SKM-1 (cell line): ENCODE data around the gene BBX.

Experiments
- DNase-seq: peaks from one replicate; lab custom pipeline; 2025; ENCODE audit not compliant: unreplicated experiment; lab: John Stamatoyannopoulos, UW

The BBX gene

DNA sequence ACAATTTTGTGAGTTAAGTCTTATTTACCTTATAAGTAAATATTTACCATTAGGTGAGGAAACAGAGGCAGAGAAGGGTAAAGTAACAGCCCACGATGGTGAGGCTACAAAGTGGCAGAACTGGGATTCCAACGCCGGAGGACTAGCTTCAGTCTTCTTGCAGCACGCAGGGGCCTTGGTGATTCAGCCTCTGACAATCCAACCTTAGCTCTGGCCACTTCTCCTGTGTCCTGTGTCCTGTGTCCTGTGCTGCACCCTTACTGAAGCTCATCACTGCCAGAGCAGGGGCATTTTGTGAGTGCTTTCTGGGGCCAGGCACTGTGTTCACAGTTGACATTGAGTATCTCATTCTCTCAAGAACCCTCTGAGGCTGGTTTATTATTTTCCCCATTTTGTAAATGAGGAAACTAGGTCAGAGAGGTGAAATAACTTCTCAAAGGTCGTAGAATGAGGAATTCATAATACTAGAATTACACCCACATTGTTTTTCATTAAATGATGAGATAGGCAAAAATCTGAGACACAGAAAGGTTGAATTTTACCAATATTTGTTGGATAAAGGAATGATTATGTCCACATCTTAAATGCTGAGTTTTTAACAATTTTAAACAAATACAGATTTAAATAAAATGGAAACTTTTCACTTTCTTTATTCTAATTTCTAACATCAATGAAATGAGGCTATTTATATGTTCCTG is 215.9 kb downstream of the BBX start:
- DNase-seq, result no peak

DNA sequence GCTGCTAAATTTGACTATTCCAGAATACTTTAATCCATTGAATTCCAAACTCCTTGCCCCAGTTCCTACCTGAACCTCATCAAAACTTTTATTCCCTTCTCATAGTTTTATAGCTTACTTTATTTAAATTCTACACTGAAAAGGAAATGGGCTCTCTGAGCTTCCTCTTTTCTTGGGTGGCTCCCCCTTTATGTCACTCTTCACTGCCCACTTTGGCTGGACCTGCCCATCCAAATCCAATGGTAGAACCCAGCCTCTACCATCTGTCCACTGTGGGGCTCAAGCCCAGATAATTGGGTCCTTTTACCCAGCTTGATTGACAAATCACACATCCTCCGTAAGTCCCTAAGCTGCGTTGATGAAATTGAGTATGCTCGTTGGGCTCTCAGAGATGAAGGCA is 216.5 kb downstream of the BBX start:
- no peak for DNase-seq

- no peak for DNase-seq
Observed at GRCh38 chr3:107740992-107741896, 218.5 kb downstream of the BBX start.

DNA sequence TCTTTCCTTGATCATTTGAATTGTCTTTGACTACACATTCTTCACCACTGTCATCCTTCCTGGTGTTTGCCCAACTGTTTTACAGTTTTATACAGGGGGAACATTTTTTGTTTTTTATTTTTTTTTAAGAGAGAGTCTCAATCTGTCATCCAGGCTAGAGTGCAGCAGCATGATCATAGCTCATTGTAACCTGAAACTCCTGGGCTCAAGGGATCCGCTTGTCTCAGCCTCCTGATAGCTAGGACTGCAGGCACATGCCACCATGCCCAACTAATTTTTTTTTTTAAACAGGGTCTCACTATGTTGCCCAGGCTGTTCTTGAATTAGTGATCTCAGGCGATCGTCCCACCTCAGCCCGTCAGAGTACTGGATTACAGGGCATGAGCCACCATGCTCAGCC is 222.6 kb downstream of the BBX start:
- DNase-seq, result no peak

DNA sequence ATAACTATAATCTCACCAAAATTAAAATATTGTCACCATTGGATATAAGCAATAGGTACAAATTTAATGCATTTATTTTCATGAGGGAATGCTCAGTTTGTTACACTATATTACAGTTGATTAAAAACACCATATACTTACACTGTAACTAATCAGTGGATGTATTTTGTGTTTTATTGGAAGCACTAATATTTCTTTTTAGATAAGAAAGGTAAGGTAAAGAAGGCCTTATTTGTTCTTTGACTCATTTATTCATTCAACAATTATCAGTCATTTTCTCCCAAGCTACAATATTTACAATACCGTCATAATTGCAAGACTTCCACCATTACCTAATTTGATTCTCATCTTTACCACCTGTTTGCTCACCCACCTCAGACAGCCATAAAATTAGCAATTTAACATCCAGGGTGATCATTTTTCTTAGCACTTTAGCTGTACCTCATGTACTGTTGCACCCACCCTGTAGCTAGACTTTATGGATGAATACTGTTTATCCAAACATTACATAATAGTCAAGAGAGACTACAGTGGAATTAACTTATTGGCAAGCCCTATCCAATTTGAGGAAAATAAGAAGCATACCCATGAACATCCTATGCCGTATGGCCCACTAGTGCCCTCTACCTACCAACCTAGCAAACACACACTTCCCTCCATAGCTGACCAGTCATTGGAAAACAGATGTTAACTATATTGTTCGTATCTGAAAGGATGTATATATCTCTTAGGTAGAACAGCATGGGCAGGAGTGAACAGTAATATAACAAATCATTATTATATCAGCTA is 229.6 kb downstream of the BBX start:
- no peak for DNase-seq

DNA sequence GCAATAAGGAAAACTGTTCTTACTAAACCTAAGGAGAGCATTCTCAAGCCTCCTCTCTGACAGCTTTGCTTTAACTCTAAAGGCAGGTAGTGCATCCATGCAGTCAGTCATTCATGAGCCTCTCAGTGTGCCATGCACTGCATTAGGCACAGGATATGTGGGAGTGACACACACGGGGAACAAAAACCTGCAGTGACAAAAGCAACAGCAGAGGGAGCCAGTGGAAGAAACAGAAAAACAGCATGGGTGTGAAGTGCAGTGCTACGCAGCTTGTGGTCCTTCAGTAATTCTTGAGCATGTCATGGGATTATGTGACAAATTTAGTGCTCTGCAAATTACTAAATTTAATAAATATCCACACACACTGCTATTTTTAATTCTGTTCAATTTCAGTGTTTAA is 230.7 kb downstream of the BBX start:
- DNase-seq, result peak; percentile 33

- DNase-seq, result no peak
Observed at GRCh38 chr3:107753976-107754375, 231.2 kb downstream of the BBX start.

- DNase-seq, result no peak
Observed at GRCh38 chr3:107756649-107757048, 233.9 kb downstream of the BBX start.

- no peak for DNase-seq
Observed at GRCh38 chr3:107757140-107757539, 234.4 kb downstream of the BBX start.

DNA sequence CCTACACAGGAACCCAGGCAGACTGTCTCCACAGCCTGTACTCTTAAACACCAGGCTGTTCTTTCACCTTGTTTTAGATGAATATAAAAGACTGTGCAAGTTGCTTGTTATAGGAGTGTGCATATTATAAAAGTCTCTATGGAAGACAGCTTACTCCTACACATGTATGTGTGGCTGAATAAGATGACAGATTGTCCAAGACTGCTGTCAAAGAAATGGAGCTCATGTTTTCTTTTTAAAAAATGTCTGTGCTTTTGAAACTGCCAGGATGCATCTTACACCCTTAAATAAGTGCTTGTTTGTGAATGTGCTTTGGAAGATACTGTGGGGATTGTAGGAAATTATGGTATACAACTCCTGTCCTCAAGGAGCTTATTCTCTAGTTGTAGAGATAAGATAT is 237.4 kb downstream of the BBX start:
- no peak for DNase-seq

DNA sequence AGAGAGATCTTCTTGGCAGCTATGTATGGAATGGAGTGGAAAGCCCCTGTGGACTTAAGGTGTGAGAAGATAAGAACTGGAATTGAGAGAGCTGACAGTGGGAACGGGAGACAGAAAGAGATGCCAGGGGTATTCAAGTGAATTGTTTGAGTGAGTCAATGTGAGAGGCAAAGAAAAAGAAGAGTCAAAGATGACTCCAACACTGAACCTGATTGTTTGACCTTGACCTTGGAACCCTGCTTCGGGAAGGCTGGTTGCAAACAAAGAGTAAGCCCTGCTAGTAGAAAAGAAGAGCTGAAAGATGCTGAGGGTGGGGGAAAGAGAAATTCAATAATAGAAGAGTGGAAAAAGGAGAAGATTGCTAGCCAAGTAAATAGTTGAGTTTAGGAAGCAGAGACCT is 238.6 kb downstream of the BBX start:
- no peak for DNase-seq

DNA sequence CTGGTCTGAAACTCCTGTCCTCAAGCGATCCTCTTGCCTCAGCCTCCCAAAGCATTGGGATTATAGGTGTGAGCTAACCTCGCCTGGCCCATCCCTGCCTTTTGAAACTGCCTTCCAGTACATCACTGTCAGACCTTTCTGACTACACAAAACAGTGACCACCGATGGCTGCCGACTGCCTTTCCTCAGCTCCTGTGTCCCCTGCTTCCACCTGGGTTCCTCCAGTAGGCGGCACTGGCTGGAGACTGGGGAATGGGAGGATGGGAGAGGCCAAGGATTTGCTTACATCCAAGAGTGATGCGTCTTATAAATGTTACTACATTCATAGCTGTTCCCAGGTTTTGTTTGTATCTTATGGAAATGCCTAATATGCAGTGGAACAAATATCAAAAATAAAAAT is 242.8 kb downstream of the BBX start:
- no peak for DNase-seq

- DNase-seq, result no peak
Observed at GRCh38 chr3:107767897-107768605, 245.3 kb downstream of the BBX start.

- no peak for DNase-seq
Observed at GRCh38 chr3:107769882-107770281, 247.1 kb downstream of the BBX start.

- DNase-seq, result no peak
Observed at GRCh38 chr3:107772016-107772415, 249.3 kb downstream of the BBX start.

DNA sequence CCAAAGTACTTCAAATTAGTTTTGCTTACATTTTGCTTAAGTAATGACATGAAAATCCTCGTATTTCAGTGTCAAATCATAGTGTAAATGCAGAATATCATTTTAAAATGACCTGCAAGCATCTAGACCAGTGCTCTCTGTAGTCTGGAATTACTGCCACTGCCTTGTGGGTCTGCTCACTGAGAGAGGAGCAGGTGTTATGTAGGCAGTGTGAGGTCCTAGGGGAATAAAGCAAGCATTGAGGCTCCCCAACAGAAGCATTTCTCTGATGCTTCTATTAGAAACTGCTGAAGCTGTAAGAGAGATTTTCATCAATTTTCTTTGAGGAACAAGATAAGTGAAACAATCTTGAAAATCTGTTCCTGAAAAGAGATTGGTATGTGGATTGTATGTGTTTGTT is 253.2 kb downstream of the BBX start:
- no peak for DNase-seq

DNA sequence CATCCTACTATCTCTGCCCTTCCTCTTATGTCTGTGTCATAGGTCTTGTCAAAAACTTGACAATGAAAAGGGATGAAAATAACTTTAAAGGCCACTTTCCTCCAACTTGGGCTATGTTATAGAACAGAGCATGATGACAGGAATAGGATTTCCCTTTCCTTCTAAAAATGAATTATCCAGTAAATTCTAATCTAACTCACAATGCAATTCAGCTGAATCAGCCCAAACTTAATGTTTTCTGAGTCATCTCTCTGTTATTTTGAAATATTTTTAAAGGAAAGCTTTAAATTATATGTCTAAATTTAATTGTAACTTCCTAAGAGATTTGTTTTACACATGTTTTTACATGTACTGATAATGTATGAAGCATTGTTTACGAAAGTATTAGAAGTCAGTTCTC is 258.5 kb downstream of the BBX start:
- DNase-seq, result no peak

GRCh38 chr3:107782054-107782453 is 259.3 kb downstream of the BBX start:
- no peak for DNase-seq

DNA sequence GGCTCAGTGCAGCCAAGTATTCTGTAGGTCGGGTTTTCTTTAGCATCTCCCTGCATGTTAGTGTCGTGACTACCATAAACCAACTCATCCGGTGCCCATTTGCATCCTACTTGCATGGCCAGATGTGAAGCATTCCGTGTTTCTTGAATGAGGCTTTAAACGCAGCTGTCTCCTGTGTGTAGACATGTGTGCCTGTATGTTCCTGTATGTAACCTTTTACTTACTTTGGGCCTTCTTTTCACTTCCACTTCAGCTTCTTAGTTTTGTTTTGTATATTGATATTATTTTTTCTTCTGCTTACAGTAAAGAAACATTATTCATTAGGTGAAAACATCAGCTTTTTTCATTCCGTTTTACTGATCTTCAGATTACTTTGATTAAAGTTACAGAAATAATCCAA is 267.9 kb downstream of the BBX start:
- DNase-seq, result no peak

DNA sequence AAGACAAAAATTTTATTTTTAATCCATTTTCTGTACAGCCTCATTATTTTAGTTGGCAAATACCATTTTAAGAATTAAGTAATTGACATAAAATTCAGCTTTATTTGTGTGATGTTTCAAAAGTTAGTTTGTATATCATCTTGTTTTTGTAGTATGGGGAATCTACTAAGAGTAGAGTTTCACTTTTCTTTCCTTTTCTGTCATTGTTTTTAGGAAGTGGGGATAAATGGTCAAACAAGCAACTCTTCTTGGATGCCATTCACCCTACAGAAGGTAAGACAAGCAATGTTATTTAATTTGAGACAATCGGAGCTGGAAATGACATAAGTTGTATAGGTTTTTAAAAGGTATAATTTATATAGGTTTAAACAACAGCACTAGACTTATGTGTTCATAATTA is 268.3 kb downstream of the BBX start:
- no peak for DNase-seq

DNA sequence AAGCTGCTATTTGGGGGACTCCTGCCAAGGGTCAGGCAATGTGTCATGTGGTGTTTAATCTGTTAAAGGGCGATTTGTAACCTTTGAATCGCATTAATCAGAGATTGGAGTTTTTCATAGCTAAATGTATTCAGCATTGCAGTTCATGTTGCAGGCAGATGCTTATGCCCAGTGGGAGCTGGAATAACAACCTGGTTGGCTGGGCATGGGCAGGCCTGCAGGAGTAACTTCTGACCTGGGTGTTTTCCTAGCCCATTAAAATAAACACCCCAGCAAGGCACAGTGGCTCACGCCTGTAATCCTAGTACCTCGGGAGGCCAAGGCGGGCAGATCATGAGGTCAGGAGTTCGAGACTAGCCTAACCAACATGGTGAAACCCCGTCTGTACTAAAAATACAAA is 268.7 kb downstream of the BBX start:
- no peak for DNase-seq
